CD4-positive, alpha-beta T cell treated with Interleukin-17A for 1 hour (primary cell): ENCODE data around the gene RCC2.
A peak's percentile ranks its signal among the peaks of the same experiment; 100 is the strongest.
"Not testable (repeated sequence)": the region's sequence is repeated elsewhere in the genome, so short reads cannot be mapped to it uniquely, and the experiment has no call there.

Experiments
- DNase-seq: peaks from one replicate; pipeline ENCODE4 v3.0.0-alpha.2; 2020

RCC2 gene

GRCh38 chr1:17439250-17440073 lies at the start of gene RCC2:
Gene RCC2, minus strand, starts transcription at chr1:17439677. Its CDS starts 1,163 bp downstream, at chr1:17438514.
- peak; percentile 80 for DNase-seq

- no peak for DNase-seq
Observed at GRCh38 chr1:17486242-17486641, 46.8 kb upstream of the RCC2 start.

GRCh38 chr1:17485281-17485680 lies 45.8 kb upstream of the RCC2 start:
- DNase-seq, result no peak

GRCh38 chr1:17481981-17482380 lies 42.5 kb upstream of the RCC2 start:
- not testable (repeated sequence) for DNase-seq

- no peak for DNase-seq
Observed at GRCh38 chr1:17480846-17481245, 41.4 kb upstream of the RCC2 start.

GRCh38 chr1:17475752-17476151 lies 36.3 kb upstream of the RCC2 start:
- no peak for DNase-seq

GRCh38 chr1:17474836-17475555 lies 35.5 kb upstream of the RCC2 start:
- DNase-seq, result not testable (repeated sequence)

GRCh38 chr1:17472814-17473213 lies 33.3 kb upstream of the RCC2 start:
- no peak for DNase-seq

GRCh38 chr1:17471393-17471792 lies 31.9 kb upstream of the RCC2 start:
- DNase-seq, result no peak

GRCh38 chr1:17470021-17470799 lies 30.7 kb upstream of the RCC2 start:
- no peak for DNase-seq

GRCh38 chr1:17468357-17469265 lies 29.1 kb upstream of the RCC2 start:
- DNase-seq, result not testable (repeated sequence)

- no peak for DNase-seq
Observed at GRCh38 chr1:17466359-17466758, 26.9 kb upstream of the RCC2 start.

- peak; percentile 2 for DNase-seq
Observed at GRCh38 chr1:17465228-17465627, 25.8 kb upstream of the RCC2 start.

- no peak for DNase-seq
Observed at GRCh38 chr1:17463991-17464390, 24.5 kb upstream of the RCC2 start.

- DNase-seq, result no peak
Observed at GRCh38 chr1:17462669-17463068, 23.2 kb upstream of the RCC2 start.

- DNase-seq, result no peak
Observed at GRCh38 chr1:17460219-17460618, 20.7 kb upstream of the RCC2 start.

GRCh38 chr1:17458794-17459193 lies 19.3 kb upstream of the RCC2 start:
- DNase-seq, result no peak

- DNase-seq, result no peak
Observed at GRCh38 chr1:17452686-17453085, 13.2 kb upstream of the RCC2 start.

- DNase-seq, result not testable (repeated sequence)
Observed at GRCh38 chr1:17452203-17452602, 12.7 kb upstream of the RCC2 start.

- no peak for DNase-seq
Observed at GRCh38 chr1:17451731-17452130, 12.3 kb upstream of the RCC2 start.

GRCh38 chr1:17447501-17447992 lies 8.1 kb upstream of the RCC2 start:
- no peak for DNase-seq

- DNase-seq, result no peak
Observed at GRCh38 chr1:17442841-17443240, 3.4 kb upstream of the RCC2 start.
